ENCODE results near the gene MIDN.
"Not testable (repeated sequence)": the region's sequence is repeated elsewhere in the genome, so short reads cannot be mapped to it uniquely, and the experiment has no call there.

GRCh38 chr19:1208830-1209229 is 39.6 kb upstream of the MIDN start:
- TF ChIP-seq CTCF (conservative IDR thresholded peaks at IDR 0.05; ENCODE audit: low read depth, low read length); POLR2A (IDR thresholded peaks at IDR 0.05; ENCODE audit: low read depth, low read length); CHD1 (IDR thresholded peaks at IDR 0.05; ENCODE audit: low read depth, low read length); FOS (IDR thresholded peaks at IDR 0.05; ENCODE audit: low read depth, low read length); USF2 (IDR thresholded peaks at IDR 0.05; ENCODE audit: low read depth, low read length); RAD21 (IDR thresholded peaks at IDR 0.05; ENCODE audit: low read length); RFX5 (IDR thresholded peaks at IDR 0.05; ENCODE audit: low read depth, low read length); RCOR1 (IDR thresholded peaks at IDR 0.05; ENCODE audit: insufficient replicate concordance, low read length): not testable (repeated sequence)
